ENCODE results near the gene PTPRE. TPM values are rescaled to one million over a fixed set of nuclear protein-coding genes. Genes with fewer than 3 reads are reported as not detected.

The PTPRE gene
- total RNA-seq, 1 experiment from 2014 or later = 0.50 TPM

DNA sequence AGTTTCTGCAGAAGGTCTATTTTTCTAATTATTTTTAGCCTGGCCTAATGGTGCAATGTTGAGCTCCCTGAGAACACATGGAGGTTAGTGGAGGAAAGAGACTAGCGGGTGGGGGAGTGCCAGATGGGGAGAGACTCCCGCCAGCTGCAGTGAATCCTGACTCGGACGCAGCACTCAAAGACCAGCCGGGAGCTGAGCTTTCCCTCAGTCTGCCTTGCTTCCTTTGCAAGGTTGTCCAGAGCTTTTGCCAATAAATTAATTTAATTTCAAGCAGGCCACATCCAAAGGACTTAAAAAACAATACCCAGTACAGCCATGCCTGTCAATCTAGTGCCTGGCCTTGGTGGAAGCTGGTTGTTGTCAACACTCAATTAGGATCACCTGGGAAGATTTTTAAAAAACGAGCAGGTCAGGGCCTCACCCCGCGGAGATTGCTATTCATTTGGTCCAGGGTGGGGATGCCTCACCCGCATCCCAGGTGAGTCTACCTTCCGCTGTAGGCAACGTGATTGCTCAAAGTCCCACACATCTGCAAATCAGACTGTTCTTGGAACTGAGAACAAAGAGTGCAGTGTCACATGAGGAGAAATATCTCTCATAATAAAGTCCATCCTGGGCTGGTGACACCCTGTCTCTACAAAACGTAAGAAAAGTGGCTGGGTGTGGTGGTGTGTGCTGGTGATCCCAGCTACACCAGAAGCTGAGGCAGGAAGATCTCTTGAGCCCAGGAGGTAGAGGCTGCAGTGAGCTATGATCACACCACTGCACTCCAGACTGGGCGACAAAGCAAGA lies 18.2 kb upstream of the PTPRE start:
- no peak overlapping the region for H3K4me3 ChIP-seq (ENCODE audit: low read depth, low read length)
- peaks cover 21% of the 10 kb centered on the region for H3K4me1 ChIP-seq
- Mint-ChIP-seq H3K36me3 (ENCODE audit: insufficient read depth, unreplicated experiment) (no peaks in the 10 kb centered on the region), H3K27me3 (ENCODE audit: insufficient read depth, unreplicated experiment) (no peaks in the 10 kb centered on the region), H3K27ac (ENCODE audit: unreplicated experiment) (no peak overlapping the region), H3K4me3 (ENCODE audit: unreplicated experiment) (no peak overlapping the region), H3K9me3 (ENCODE audit: unreplicated experiment) (no peaks in the 10 kb centered on the region), H3K4me1 (ENCODE audit: low read depth, unreplicated experiment) (peaks cover 2% of the 10 kb centered on the region)
- intact Hi-C loops (cut with micrococcal nuclease; ENCODE audit: unreplicated experiment) = no loop called here
- H3K27me3 ChIP-seq (replicated peaks; ENCODE audit: control insufficient read depth, insufficient read depth, low read length) = no peaks in the 10 kb centered on the region
- no peaks in the 10 kb centered on the region for H3K36me3 ChIP-seq (ENCODE audit: control insufficient read depth, insufficient read depth, low read length)
- no peak for DNase-seq
- TF ChIP-seq, protein P1, sequence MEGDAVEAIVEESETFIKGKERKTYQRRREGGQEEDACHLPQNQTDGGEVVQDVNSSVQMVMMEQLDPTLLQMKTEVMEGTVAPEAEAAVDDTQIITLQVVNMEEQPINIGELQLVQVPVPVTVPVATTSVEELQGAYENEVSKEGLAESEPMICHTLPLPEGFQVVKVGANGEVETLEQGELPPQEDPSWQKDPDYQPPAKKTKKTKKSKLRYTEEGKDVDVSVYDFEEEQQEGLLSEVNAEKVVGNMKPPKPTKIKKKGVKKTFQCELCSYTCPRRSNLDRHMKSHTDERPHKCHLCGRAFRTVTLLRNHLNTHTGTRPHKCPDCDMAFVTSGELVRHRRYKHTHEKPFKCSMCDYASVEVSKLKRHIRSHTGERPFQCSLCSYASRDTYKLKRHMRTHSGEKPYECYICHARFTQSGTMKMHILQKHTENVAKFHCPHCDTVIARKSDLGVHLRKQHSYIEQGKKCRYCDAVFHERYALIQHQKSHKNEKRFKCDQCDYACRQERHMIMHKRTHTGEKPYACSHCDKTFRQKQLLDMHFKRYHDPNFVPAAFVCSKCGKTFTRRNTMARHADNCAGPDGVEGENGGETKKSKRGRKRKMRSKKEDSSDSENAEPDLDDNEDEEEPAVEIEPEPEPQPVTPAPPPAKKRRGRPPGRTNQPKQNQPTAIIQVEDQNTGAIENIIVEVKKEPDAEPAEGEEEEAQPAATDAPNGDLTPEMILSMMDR (IDR thresholded peaks at IDR 0.05; ENCODE audit: insufficient read depth in 1 of 2, low read depth in 1 of 2, low read length in 1 of 2, severe bottlenecking in 1 of 2, unreplicated experiment in 1 of 2) = no peak
- H3K9me3 ChIP-seq = no peaks in the 10 kb centered on the region
- CTCF ChIA-PET = interaction anchor here (0.5 kb wide), 1 partner anchor 258 kb away, joined by 3 read pairs; no protein-coding TSS in a partner anchor
- POLR2A ChIA-PET = no interaction called here
- BruUV-seq (replicated peaks) = no TSS peak

DNA sequence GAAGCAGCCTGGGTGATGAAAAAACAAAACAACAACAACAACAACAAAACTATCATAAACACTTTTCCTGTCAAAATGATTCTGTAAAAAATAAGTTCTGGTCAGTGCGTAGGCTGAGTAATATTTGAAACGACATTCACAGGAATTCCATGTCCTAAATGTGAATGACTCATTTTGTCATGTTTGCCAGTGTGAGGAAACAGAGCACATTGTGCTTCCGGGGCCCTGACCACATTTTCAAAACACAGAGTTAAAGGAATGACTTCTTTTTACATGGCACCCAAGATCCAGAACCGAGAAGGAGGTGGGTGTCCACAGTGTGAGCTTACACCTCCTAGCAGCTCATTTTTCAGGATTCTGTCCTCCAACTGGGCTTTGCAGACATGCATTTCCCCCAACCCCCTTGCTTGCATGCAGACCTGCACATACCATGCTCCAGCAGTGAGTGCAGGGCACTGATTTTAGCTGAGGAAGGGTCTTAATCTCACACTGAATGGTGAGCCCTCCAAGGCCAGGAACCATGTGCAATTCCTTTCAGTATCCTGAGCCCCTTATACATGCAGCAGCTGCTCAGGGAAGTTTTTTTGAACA lies 17.2 kb upstream of the PTPRE start:
- no peaks in the 10 kb centered on the region for H3K27me3 ChIP-seq (replicated peaks; ENCODE audit: control insufficient read depth, insufficient read depth, low read length)
- no peaks in the 10 kb centered on the region for H3K36me3 ChIP-seq (ENCODE audit: control insufficient read depth, insufficient read depth, low read length)
- Mint-ChIP-seq H3K36me3 (ENCODE audit: insufficient read depth, unreplicated experiment) (no peaks in the 10 kb centered on the region), H3K27me3 (ENCODE audit: insufficient read depth, unreplicated experiment) (no peaks in the 10 kb centered on the region), H3K9me3 (ENCODE audit: unreplicated experiment) (no peaks in the 10 kb centered on the region), H3K27ac (ENCODE audit: unreplicated experiment) (no peak overlapping the region), H3K4me1 (ENCODE audit: low read depth, unreplicated experiment) (peaks cover 6% of the 10 kb centered on the region), H3K4me3 (ENCODE audit: unreplicated experiment) (no peak overlapping the region)
- TF ChIP-seq, protein P1 (IDR thresholded peaks at IDR 0.05; ENCODE audit: insufficient read depth in 1 of 2, low read depth in 1 of 2, low read length in 1 of 2, severe bottlenecking in 1 of 2, unreplicated experiment in 1 of 2) = no peak
- H3K4me3 ChIP-seq (ENCODE audit: low read depth, low read length) = no peak overlapping the region
- no TSS peak for BruUV-seq (replicated peaks)
- intact Hi-C loops (cut with micrococcal nuclease; ENCODE audit: unreplicated experiment) = loop anchor here (5.0 kb wide), 1 partner anchor 178 kb away; no protein-coding TSS in a partner anchor
- no peaks in the 10 kb centered on the region for H3K9me3 ChIP-seq
- peaks cover 21% of the 10 kb centered on the region for H3K4me1 ChIP-seq
- ChIA-PET CTCF (no interaction called here), POLR2A (no interaction called here)
- DNase-seq = no peak

DNA sequence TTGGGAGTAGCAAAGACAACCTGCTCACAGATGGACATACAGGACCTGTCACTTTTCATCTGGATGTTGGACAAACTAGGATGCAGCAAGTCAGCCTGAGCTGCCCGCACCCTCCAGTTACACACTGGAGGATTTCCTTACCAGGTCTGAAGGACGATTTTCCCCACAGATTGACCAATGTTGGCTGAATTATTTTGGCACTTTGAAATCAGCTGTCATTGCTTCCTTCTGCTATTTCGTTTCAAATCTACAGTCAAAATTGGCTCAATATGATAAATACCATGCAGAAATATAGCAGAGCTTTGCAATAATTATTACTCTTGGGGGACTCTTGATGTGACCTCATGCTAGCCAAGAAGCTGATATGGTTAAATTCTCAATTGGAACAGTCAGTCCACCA lies 16.7 kb upstream of the PTPRE start:
- no peaks in the 10 kb centered on the region for H3K27me3 Mint-ChIP-seq (ENCODE audit: insufficient read depth, unreplicated experiment)
- H3K4me3 ChIP-seq (ENCODE audit: low read depth, low read length) = no peak overlapping the region
- no peaks in the 10 kb centered on the region for H3K9me3 ChIP-seq
- peaks cover 21% of the 10 kb centered on the region for H3K4me1 ChIP-seq
- ChIA-PET POLR2A (no interaction called here), CTCF (no interaction called here)
- H3K36me3 ChIP-seq (ENCODE audit: control insufficient read depth, insufficient read depth, low read length) = no peaks in the 10 kb centered on the region
- TF ChIP-seq, protein P1 (IDR thresholded peaks at IDR 0.05; ENCODE audit: insufficient read depth in 1 of 2, low read depth in 1 of 2, low read length in 1 of 2, severe bottlenecking in 1 of 2, unreplicated experiment in 1 of 2) = no peak
- no peaks in the 10 kb centered on the region for H3K27me3 ChIP-seq (replicated peaks; ENCODE audit: control insufficient read depth, insufficient read depth, low read length)
- DNase-seq = no peak
- H3K9me3 Mint-ChIP-seq (ENCODE audit: unreplicated experiment) = no peaks in the 10 kb centered on the region
- H3K27ac Mint-ChIP-seq (ENCODE audit: unreplicated experiment) = no peak overlapping the region
- no peak overlapping the region for H3K4me3 Mint-ChIP-seq (ENCODE audit: unreplicated experiment)
- peaks cover 6% of the 10 kb centered on the region for H3K4me1 Mint-ChIP-seq (ENCODE audit: low read depth, unreplicated experiment)
- H3K36me3 Mint-ChIP-seq (ENCODE audit: insufficient read depth, unreplicated experiment) = no peaks in the 10 kb centered on the region
- no TSS peak for BruUV-seq (replicated peaks)
- intact Hi-C loops (cut with micrococcal nuclease; ENCODE audit: unreplicated experiment) = loop anchor here (5.0 kb wide), 1 partner anchor 177 kb away; no protein-coding TSS in a partner anchor
